ENCODE data around the gene POC1A.
"Not testable (repeated sequence)": the region's sequence is repeated elsewhere in the genome, so short reads cannot be mapped to it uniquely, and the experiment has no call there.

POC1A gene

GRCh38 chr3:52171514-52172261 is 17.5 kb upstream of the POC1A start:
- TF ChIP-seq CTCF (IDR thresholded peaks at IDR 0.05; ENCODE audit: poor library complexity, severe bottlenecking), result no peak
- peak; percentile 78 for ATAC-seq (ENCODE audit: low read depth)

GRCh38 chr3:52170217-52170616 is 16.0 kb upstream of the POC1A start:
- H3K9me3 ChIP-seq (ENCODE audit: severe bottlenecking); DNase-seq (ENCODE audit: low spot score); H3K4me1 ChIP-seq (ENCODE audit: insufficient read depth, poor library complexity, severe bottlenecking); H3K27me3 ChIP-seq (ENCODE audit: insufficient read depth, poor library complexity, severe bottlenecking); H3K27ac ChIP-seq (ENCODE audit: poor library complexity, severe bottlenecking); H3K36me3 ChIP-seq (ENCODE audit: low read depth); H3K4me3 ChIP-seq (ENCODE audit: severe bottlenecking); ATAC-seq (ENCODE audit: low read depth): not testable (repeated sequence)

More at GRCh38 chr3:52171514-52172261, 17.5 kb upstream of the POC1A start:
- DNase-seq (ENCODE audit: low spot score), result no peak
- H3K9me3 ChIP-seq (ENCODE audit: severe bottlenecking), result no peaks in the 10 kb centered on the region
- H3K4me1 ChIP-seq (ENCODE audit: insufficient read depth, poor library complexity, severe bottlenecking), result no peaks in the 10 kb centered on the region
- H3K36me3 ChIP-seq (ENCODE audit: low read depth), result no peaks in the 10 kb centered on the region
- no peak overlapping the region for H3K4me3 ChIP-seq (ENCODE audit: severe bottlenecking)
- H3K27ac ChIP-seq (ENCODE audit: poor library complexity, severe bottlenecking), result no peak overlapping the region
- H3K27me3 ChIP-seq (ENCODE audit: insufficient read depth, poor library complexity, severe bottlenecking), result no peaks in the 10 kb centered on the region

GRCh38 chr3:52167240-52167639 is 13.0 kb upstream of the POC1A start:
- Histone ChIP-seq H3K9me3 (ENCODE audit: severe bottlenecking) (no peaks in the 10 kb centered on the region), H3K27me3 (ENCODE audit: insufficient read depth, poor library complexity, severe bottlenecking) (no peaks in the 10 kb centered on the region), H3K27ac (ENCODE audit: poor library complexity, severe bottlenecking) (no peak overlapping the region), H3K4me1 (ENCODE audit: insufficient read depth, poor library complexity, severe bottlenecking) (no peaks in the 10 kb centered on the region), H3K4me3 (ENCODE audit: severe bottlenecking) (no peak overlapping the region), H3K36me3 (ENCODE audit: low read depth) (no peaks in the 10 kb centered on the region)
- TF ChIP-seq CTCF (IDR thresholded peaks at IDR 0.05; ENCODE audit: poor library complexity, severe bottlenecking), result no peak
- DNase-seq (ENCODE audit: low spot score) (no peak), ATAC-seq (ENCODE audit: low read depth) (no peak)

- no peak overlapping the region for H3K27ac ChIP-seq (ENCODE audit: poor library complexity, severe bottlenecking)
- ATAC-seq (ENCODE audit: low read depth), result no peak
- no peak for DNase-seq (ENCODE audit: low spot score)
- no peak overlapping the region for H3K4me3 ChIP-seq (ENCODE audit: severe bottlenecking)
- H3K9me3 ChIP-seq (ENCODE audit: severe bottlenecking), result no peaks in the 10 kb centered on the region
- H3K4me1 ChIP-seq (ENCODE audit: insufficient read depth, poor library complexity, severe bottlenecking), result no peaks in the 10 kb centered on the region
- no peaks in the 10 kb centered on the region for H3K36me3 ChIP-seq (ENCODE audit: low read depth)
- no peaks in the 10 kb centered on the region for H3K27me3 ChIP-seq (ENCODE audit: insufficient read depth, poor library complexity, severe bottlenecking)
- TF ChIP-seq CTCF (IDR thresholded peaks at IDR 0.05; ENCODE audit: poor library complexity, severe bottlenecking), result no peak
Measured at GRCh38 chr3:52162250-52162872, 8.1 kb upstream of the POC1A start.

GRCh38 chr3:52159503-52159902 is 5.3 kb upstream of the POC1A start:
- no peak for ATAC-seq (ENCODE audit: low read depth)
- no peaks in the 10 kb centered on the region for H3K9me3 ChIP-seq (ENCODE audit: severe bottlenecking)
- H3K27me3 ChIP-seq (ENCODE audit: insufficient read depth, poor library complexity, severe bottlenecking), result no peaks in the 10 kb centered on the region
- no peak overlapping the region for H3K4me3 ChIP-seq (ENCODE audit: severe bottlenecking)
- TF ChIP-seq CTCF (IDR thresholded peaks at IDR 0.05; ENCODE audit: poor library complexity, severe bottlenecking), result no peak
- H3K36me3 ChIP-seq (ENCODE audit: low read depth), result no peaks in the 10 kb centered on the region
- peaks cover 3% of the 10 kb centered on the region for H3K4me1 ChIP-seq (ENCODE audit: insufficient read depth, poor library complexity, severe bottlenecking)
- no peak for DNase-seq (ENCODE audit: low spot score)
- H3K27ac ChIP-seq (ENCODE audit: poor library complexity, severe bottlenecking), result no peak overlapping the region
